PFSK-1 (cell line): ENCODE measurements around the gene ILDR2.

ENCODE experiments used
- POLR2AphosphoS5 ChIP-seq: IDR thresholded peaks from 2 replicates; pipeline ENCODE4 v1.6.1; 2012; ENCODE audit warnings: low read depth, mild to moderate bottlenecking, control low read depth, low read length, moderate library complexity
- SIN3A ChIP-seq: IDR thresholded peaks from 2 replicates; pipeline ENCODE4 v1.6.1; 2012; ENCODE audit warnings: mild to moderate bottlenecking, low read length, moderate library complexity, borderline replicate concordance; ENCODE audit not compliant: insufficient read depth
- TAF1 ChIP-seq: IDR thresholded peaks from 2 replicates; pipeline ENCODE4 v1.6.1; 2012; ENCODE audit warnings: low read length, control low read depth, borderline replicate concordance; ENCODE audit not compliant: insufficient read depth
- TF ChIP-seq, protein P1 (sequence below), 2 experiments: IDR thresholded peaks; 2 replicates each; pipeline versions ENCODE4 v1.6.1 to v1.8.0; 2011 to 2012; ENCODE audit warnings: low read depth in 2 of 2, low read length in 2 of 2, control low read depth in 1 of 2, inconsistent platforms in 1 of 2, mild to moderate bottlenecking in 1 of 2, moderate library complexity in 1 of 2; ENCODE audit not compliant: insufficient read depth in 1 of 2

DNA sequence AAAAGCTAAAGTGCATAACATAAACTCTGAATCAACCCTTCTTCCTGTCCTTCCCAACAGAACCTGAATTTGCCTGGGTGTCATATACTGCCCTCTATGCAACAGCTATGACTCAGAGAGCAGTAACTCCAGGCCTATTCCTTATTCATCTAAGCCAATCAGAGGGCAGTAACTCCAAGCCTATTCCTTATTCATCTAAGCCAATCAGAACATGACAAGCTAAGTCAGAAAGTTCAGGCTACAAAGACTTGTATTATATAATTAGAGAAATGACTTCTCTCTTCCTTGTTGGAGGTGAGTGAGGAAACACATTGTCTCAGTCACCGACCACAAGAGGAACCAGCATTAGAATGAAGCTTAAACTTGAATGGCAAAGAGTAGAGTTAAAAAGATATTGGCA is 73.1 kb downstream of the ILDR2 start:
- TF ChIP-seq SIN3A (no peak), POLR2AphosphoS5 (no peak), TAF1 (no peak)
- TF ChIP-seq, protein P1, sequence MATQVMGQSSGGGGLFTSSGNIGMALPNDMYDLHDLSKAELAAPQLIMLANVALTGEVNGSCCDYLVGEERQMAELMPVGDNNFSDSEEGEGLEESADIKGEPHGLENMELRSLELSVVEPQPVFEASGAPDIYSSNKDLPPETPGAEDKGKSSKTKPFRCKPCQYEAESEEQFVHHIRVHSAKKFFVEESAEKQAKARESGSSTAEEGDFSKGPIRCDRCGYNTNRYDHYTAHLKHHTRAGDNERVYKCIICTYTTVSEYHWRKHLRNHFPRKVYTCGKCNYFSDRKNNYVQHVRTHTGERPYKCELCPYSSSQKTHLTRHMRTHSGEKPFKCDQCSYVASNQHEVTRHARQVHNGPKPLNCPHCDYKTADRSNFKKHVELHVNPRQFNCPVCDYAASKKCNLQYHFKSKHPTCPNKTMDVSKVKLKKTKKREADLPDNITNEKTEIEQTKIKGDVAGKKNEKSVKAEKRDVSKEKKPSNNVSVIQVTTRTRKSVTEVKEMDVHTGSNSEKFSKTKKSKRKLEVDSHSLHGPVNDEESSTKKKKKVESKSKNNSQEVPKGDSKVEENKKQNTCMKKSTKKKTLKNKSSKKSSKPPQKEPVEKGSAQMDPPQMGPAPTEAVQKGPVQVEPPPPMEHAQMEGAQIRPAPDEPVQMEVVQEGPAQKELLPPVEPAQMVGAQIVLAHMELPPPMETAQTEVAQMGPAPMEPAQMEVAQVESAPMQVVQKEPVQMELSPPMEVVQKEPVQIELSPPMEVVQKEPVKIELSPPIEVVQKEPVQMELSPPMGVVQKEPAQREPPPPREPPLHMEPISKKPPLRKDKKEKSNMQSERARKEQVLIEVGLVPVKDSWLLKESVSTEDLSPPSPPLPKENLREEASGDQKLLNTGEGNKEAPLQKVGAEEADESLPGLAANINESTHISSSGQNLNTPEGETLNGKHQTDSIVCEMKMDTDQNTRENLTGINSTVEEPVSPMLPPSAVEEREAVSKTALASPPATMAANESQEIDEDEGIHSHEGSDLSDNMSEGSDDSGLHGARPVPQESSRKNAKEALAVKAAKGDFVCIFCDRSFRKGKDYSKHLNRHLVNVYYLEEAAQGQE (IDR thresholded peaks at IDR 0.05; ENCODE audit: insufficient read depth in 1 of 2, low read depth in 2 of 2, low read length in 2 of 2): no peak
